ENCODE results near the gene LRRTM4. TPM values are rescaled to one million over a fixed set of nuclear protein-coding genes. Genes with fewer than 3 reads are reported as not detected.

LRRTM4 gene
- polyA plus RNA-seq, 2 of the 4 experiments (the other 2 are of a cell fraction): 0.03 TPM; not detected in 1

GRCh38 chr2:77201755-77202154 is 320.4 kb downstream of the LRRTM4 start:
- POLR2A ChIA-PET: no interaction called here
- CTCF ChIA-PET: no interaction called here
- peaks cover 2% of the 10 kb centered on the region; the same call in 1 of the 3 replicates for H3K9me3 ChIP-seq
- no peak overlapping the region for H3K27ac ChIP-seq
- TF ChIP-seq TP53 (CRISPR knock-in tag; IDR thresholded peaks at IDR 0.05): no peak
- no peak for TF ChIP-seq EP300 (IDR thresholded peaks at IDR 0.05)
- no peak for TF ChIP-seq CBX2 (IDR thresholded peaks at IDR 0.05; ENCODE audit: borderline replicate concordance, low read depth)
- TF ChIP-seq POLR2A (IDR thresholded peaks at IDR 0.05; ENCODE audit: low read length): no peak
- TF ChIP-seq SMC3 (IDR thresholded peaks at IDR 0.05): no peak
- TF ChIP-seq HMGXB4 (CRISPR knock-in tag; IDR thresholded peaks at IDR 0.05; ENCODE audit: borderline replicate concordance): no peak
- no peak for TF ChIP-seq FOXS1 (CRISPR knock-in tag; IDR thresholded peaks at IDR 0.05)
- no peak for TF ChIP-seq EHF (CRISPR knock-in tag; IDR thresholded peaks at IDR 0.05)
- no peak for TF ChIP-seq GATA3 (IDR thresholded peaks at IDR 0.05; ENCODE audit: borderline replicate concordance)
- no peak for TF ChIP-seq PHF8 (IDR thresholded peaks at IDR 0.05; ENCODE audit: borderline replicate concordance, low read depth)
- no peak for TF ChIP-seq CHD4 (IDR thresholded peaks at IDR 0.05; ENCODE audit: borderline replicate concordance)
- TF ChIP-seq, protein P1, sequence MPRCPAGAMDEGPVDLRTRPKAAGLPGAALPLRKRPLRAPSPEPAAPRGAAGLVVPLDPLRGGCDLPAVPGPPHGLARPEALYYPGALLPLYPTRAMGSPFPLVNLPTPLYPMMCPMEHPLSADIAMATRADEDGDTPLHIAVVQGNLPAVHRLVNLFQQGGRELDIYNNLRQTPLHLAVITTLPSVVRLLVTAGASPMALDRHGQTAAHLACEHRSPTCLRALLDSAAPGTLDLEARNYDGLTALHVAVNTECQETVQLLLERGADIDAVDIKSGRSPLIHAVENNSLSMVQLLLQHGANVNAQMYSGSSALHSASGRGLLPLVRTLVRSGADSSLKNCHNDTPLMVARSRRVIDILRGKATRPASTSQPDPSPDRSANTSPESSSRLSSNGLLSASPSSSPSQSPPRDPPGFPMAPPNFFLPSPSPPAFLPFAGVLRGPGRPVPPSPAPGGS (IDR thresholded peaks at IDR 0.05): no peak
- no peak for TF ChIP-seq TFCP2L1 (CRISPR knock-in tag; IDR thresholded peaks at IDR 0.05)
- TF ChIP-seq NR3C1 (IDR thresholded peaks at IDR 0.05): no peak
- FAIRE-seq (no peak), ATAC-seq (no peak), DNase-seq (ENCODE audit: low read depth in 1 of 2, low spot score in 1 of 2) (no peak)
- H3K4me3 ChIP-seq: no peak overlapping the region
- H3K4me2 ChIP-seq: no peak overlapping the region
- H3K4me1 ChIP-seq: no peaks in the 10 kb centered on the region
- WGBS (ENCODE audit: missing lambda C conversion rate): 7% methylated on average over 2 of the region's 2 CpGs

GRCh38 chr2:77199411-77199810 is 322.8 kb downstream of the LRRTM4 start:
- Histone ChIP-seq H3K27ac (no peak overlapping the region), H3K4me1 (no peaks in the 10 kb centered on the region), H3K4me3 (no peak overlapping the region), H3K4me2 (no peak overlapping the region), H3K9me3 (no peaks in the 10 kb centered on the region)
- FAIRE-seq (peak; percentile 67), DNase-seq (ENCODE audit: low read depth in 1 of 2, low spot score in 1 of 2) (no peak), ATAC-seq (no peak)
- POLR2A ChIA-PET: no interaction called here
- CTCF ChIA-PET: no interaction called here
- TF ChIP-seq ZC3H11A (IDR thresholded peaks at IDR 0.05): no peak
- TF ChIP-seq RNF2 (IDR thresholded peaks at IDR 0.05; ENCODE audit: borderline replicate concordance, low read depth): no peak
- TF ChIP-seq, protein P1 (IDR thresholded peaks at IDR 0.05): no peak
- no peak for TF ChIP-seq RARB (CRISPR knock-in tag; IDR thresholded peaks at IDR 0.05)
- TF ChIP-seq POLR2AphosphoS2 (conservative IDR thresholded peaks at IDR 0.05; ENCODE audit: low read length): no peak
- TF ChIP-seq RFX5 (IDR thresholded peaks at IDR 0.05): no peak
- TF ChIP-seq, protein P2, sequence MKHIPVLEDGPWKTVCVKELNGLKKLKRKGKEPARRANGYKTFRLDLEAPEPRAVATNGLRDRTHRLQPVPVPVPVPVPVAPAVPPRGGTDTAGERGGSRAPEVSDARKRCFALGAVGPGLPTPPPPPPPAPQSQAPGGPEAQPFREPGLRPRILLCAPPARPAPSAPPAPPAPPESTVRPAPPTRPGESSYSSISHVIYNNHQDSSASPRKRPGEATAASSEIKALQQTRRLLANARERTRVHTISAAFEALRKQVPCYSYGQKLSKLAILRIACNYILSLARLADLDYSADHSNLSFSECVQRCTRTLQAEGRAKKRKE (CRISPR knock-in tag; IDR thresholded peaks at IDR 0.05; ENCODE audit: low read depth): no peak
- no peak for TF ChIP-seq MAFK (IDR thresholded peaks at IDR 0.05; ENCODE audit: partially characterized antibody)
